Tibial nerve (tissue), 4 donors: Measurements from ENCODE around the gene MPG.

Source experiments
- CTCF ChIP-seq, 5 experiments: fragments of 200-600 bp in 3 of 5; fragments of 450-650 bp in 2 of 5; sonication (generic) in 3 of 5; IDR thresholded peaks; one replicate each; pipeline ENCODE4 v1.5.1; 2016 to 2019; ENCODE audit warnings: antibody characterized with exemption in 5 of 5, mild to moderate bottlenecking in 3 of 5, moderate library complexity in 2 of 5
- EP300 ChIP-seq, 2 donors: sonication (generic); formaldehyde crosslinking; IDR thresholded peaks; one replicate each; pipeline ENCODE4 v1.6.1; 2017; ENCODE audit warnings: antibody characterized with exemption in 2 of 2, mild to moderate bottlenecking in 1 of 2
- POLR2A ChIP-seq, 2 donors: fragments of 450-650 bp; IDR thresholded peaks; one replicate each; pipeline ENCODE4 v1.6.1; 2017; ENCODE audit warnings: antibody characterized with exemption in 2 of 2, mild to moderate bottlenecking in 2 of 2, moderate library complexity in 2 of 2

DNA sequence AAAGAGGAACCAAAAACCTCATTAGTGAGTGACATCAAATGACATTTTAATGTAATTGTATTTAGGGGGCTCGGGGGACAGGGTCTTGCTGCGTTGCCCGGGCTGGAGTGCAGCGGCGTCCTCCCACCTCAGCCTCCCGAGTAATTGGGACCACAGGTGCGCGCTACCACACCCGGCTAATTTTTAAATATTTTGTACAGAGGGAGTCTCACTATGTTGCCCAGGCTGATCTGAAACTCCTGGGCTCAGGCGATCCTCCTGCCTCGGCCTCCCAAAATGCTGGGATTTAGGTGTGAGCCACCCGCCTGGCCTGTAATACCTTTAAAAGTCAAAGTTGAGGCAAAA is 23.8 kb upstream of the MPG start:
- TF ChIP-seq POLR2A (IDR thresholded peaks at IDR 0.05) (no peak), CTCF (IDR thresholded peaks at IDR 0.05) (no peak), EP300 (IDR thresholded peaks at IDR 0.05) (no peak)
